ENCODE data around the gene MAX.
"Not testable (repeated sequence)": the region's sequence is repeated elsewhere in the genome, so short reads cannot be mapped to it uniquely, and the experiment has no call there.

Gene MAX

GRCh38 chr14:65103150-65103760 is 938 bp upstream of the MAX start:
- no peak for FAIRE-seq

- FAIRE-seq, result no peak
These were observed 481 bp downstream of the MAX start for GRCh38 chr14:65101631-65102440.

DNA sequence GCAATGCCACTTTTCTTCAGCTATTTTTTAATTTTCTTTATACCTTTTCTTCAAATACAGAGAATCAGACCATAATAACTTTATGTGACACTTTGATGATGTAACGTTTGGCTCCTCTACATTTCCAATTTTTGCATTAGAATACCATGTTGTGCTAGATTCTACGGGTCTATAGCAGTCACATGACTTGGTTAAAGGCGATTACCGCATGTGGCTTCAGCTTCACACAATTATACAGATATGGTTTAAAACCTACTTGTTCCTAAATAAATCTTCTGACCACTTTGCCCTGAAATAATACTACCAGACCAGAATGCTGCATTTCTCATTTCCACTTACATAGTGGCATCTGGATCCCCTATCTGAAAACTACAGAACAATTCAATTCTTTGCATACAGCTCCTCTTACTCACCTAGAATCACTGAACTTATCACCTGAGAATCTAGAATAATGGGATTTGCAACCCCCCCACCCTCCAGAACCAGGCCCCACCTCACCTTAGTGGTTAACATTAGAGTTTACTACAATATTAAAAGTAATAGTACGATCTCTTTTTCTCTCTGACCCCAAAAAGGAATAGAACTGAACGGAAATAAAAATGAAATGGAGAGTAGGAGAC is 1.3 kb downstream of the MAX start:
- no peak for FAIRE-seq

DNA sequence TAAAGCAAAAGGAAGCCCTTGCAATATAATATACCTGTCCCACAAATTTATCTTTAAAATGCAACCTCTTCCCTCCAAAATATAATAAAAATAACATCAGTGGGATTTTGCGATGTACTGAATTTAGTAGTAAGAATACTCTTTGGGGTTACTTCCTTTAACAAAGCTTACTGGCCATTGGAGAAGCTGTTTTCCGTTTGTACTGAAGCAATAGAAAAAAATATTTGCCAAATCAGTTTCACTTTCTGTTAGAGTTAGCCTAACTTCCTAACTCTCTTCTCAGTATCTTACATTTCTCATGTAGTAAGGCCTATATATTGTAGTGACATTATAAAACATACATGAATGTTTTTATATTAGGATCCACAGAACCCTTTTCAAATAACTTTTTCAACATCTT is 3.7 kb downstream of the MAX start:
- FAIRE-seq, result peak; percentile 60

GRCh38 chr14:65096323-65097089 is 5.8 kb downstream of the MAX start:
- no peak for FAIRE-seq

DNA sequence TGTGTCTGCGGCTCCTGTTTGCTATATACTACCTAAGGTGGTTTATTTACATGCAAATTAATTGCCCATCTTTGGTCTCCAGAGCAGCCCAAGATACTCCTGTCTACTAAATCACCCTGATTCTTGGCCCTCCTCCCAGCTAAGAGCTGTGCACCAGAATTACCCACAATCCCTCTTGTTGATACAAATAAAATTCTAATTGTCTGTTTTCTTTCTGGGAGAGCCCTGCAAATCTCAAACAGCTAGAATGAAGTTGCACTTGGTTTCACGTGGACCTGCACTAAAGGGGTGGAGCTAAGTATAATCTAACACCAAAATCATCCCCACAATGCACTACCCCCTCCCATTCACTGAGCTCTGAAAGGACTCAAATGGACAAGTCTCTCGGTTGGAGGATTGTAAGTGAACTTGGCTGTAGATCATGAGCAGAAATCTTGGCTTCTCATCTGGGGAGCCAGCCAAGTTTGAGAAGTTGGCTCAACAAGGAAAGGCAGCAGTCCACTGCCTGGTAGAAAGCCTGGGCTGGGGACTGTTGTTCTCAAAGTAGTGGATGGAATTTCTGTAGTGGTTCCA is 6.6 kb downstream of the MAX start:
- no peak for FAIRE-seq

DNA sequence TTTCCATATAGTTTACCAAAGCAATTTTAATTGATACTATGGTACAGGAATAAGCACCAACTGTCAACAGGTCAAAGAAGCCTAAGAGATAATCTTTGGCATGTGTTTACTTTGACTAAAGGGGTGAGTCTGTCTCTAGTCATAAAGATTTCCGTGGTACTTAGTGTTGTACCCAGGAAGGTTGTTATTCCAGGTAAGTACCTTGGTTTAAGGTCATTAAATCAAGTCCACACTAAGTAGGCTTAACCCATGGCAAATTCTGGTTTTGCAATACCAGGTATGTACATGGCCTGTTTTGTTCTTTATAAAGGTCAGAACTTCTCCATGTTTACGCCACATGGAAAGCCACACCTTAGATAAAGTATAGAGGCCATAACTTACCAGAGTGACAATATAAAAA is 10.0 kb downstream of the MAX start:
- no peak for FAIRE-seq

DNA sequence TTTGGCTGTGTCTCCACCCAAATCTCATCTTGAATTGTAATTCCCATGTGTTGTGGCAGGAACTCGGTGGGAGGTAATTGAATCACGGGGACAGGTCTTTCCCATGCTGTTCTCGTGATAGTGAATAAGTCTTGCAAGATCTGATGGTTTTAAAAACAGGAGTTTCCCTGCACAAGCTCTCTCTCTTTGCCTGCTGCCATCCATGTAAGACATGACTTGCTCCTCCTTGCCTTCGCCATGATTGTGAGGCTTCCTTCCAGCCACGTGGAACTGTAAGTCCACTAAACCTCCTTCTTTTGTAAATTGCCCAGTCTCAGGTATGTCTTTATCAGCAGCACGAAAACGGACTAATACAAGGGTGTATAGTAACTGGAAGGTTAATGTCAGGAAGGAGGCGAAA is 14.5 kb downstream of the MAX start:
- FAIRE-seq, result not testable (repeated sequence)

DNA sequence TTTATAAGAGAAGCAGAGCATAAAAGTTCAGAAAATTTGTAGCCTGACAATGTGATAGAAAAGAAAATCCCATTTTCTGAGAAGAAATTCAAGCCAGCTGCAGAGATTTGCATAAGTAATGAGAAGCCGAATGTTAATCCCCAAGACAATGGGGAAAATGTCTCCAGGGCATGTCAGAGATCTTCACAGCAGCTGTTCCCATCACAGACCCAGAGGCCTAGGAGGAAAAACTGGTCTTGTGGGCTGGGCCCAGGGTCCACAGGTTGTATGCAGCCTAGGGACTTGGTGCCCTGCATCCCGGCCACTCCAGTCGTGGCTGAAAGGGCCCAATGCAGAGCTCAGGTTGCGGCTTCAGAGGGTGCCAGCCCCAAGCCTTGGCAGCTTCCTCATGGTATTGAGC is 15.6 kb downstream of the MAX start:
- not testable (repeated sequence) for FAIRE-seq

DNA sequence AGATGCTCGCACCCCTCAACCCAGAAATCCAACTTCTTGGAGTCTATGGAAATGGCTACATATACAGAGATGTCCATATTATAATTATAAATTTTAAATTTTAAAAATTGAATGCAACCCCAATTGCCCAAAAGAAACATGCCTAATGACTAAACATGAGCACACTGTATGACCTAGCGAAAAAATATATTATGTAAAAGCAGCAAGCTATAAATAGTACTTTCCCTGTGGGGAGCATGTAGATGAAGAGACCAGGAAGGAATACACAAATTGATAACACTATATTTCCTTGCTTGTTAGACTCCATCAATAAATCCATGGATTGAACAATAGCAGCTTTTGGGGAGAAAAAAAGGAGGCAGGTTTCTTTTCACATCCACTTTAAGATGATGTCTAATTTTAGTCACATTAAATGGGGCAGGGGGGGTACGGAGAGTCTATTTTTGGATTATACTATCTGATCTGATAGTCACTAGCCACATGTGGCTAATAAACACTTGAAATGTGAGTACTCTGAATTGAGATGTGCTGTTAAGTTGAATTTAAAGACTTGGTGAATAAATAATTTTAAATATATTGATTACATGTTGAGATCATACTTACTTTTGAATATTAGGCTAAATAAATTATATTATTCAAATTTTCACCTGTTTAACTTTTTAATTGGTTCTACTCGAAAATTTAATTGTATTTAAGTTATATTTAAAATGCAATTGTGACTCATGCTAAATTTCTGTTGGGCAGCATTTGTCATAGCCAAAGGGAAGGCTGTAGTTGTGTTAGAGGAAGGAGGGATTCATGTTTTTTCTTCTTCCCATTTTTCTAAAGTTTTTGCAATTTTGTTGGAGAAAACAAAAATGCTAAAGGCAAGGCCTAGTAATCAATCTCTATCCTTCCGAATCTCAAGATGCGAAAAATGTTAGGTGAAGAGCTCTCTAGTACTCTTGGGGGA is 17.5 kb downstream of the MAX start:
- no peak for FAIRE-seq

- no peak for FAIRE-seq
These were observed 19.4 kb downstream of the MAX start for GRCh38 chr14:65082930-65083329.

DNA sequence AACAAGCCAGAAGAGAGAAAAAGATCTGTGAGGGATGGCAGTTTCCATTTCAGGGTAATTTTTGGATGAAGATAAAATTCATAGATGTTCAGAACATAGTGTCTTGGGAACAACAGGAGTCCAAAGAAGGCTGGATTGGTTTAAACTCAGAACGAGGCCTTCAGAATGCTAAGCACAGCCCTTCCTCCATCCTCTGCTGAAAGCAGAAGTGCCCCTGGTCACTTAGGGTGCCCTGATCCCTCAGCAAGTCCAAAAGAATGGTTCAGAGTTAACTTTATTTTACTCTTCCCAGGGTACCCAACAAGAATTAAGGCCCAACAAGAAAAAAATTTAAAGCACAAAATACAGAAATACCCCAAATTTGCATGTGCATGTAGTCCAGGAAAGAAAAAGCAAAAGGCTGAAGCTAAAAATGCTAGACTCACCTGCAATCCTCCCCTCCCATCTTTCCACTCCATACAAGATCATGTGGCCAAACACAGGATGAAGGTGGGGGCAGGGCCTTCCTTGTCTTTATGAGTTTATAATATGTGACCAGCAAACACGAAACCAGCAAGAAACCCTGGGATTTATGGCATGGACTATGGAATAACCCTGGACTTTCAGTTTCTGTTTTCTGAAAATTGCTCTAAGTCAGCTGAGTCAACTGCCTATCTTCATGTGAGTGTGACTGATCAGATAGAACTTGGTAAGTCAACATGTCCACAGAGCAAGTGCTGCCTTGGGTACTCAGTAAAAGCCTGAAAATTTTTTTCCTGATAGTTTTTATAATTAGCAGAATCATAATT is 21.2 kb downstream of the MAX start:
- peak; percentile 75 for FAIRE-seq

DNA sequence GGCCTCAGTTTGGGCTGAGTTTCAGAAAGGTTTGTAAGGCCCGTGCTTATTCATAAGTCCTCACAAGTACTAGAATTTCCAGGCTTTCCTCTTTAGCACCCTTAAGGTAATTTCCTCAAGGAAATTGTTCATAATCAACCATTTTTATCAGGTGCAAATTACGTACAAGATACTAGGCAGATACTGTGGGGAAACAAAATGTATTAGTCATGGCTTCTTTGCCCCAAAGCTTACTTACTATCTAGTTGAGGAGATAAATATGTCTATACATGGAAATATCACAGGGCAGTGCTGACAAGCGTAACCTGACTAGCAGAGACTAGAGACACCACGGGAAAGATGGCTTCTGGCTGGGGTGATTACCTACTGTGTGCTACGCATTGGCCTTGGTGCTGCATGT is 22.5 kb downstream of the MAX start:
- no peak for FAIRE-seq

DNA sequence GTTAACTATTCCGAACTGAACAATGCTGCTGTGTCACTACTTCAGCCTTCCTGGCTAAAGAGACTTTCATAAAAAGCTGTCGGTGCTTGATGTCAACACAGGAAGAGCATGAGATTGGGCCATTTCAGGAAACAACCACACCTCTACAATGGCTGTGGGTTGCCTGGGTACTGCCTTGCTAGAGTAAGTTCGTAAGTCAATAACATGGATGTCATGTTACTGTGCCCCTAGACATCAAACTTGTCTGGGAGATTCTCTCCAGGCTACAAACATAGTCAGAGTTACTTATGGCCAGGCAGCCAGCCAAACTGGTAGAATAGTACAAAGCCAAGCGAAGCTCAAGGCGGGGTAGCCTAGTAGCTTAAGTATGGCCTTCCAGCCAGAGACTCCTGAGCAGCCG is 23.1 kb downstream of the MAX start:
- FAIRE-seq, result no peak

DNA sequence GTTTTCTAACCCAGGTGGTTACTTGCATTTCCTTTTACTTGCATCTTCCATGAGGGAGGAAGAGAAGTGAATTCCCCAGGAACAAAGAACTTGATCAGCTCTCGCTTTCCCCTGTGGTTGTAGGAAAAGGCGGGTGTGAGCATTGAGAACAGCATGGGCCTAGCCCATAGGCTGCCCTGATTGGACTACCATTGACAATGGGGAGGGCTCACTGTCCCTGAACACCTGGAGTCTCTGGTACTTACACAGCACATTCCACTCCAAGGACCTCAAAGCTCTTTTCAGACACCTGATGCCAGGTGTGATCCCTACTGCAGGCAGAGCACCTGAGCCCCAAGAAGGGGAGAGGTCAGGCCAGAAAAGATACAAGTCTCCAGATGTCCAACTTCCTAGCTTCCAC is 25.0 kb downstream of the MAX start:
- FAIRE-seq, result no peak

- no peak for FAIRE-seq
These were observed 26.5 kb downstream of the MAX start for GRCh38 chr14:65075628-65076325.

GRCh38 chr14:65074449-65075150 is 27.7 kb downstream of the MAX start:
- FAIRE-seq, result no peak

DNA sequence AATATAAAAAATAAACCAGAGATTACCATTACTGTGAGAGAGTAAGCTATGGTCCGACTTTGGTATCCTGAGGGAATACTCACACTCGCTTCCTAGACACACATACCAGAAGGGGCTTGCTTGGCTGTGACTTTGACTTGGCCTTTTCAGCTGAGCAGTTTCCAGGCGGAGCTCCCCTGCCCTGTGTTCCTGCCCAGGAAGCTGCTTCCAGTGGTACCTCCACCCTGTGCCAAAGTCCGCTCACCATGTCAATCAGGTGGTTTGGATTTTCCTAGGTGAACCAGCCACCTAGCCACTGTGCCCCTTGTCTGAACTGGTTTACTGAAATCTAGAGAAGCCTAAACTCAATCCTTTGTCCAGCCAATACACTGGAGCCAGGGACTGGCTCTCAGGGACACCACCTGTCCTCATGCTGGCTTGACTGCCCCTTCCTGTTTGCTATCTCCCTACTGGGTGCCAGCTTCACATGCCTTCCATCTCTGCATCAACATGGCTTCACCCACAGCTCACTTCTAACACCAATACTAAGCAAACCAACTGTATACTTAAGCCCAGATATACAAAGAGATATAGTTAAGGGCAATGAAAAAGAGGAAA is 28.6 kb downstream of the MAX start:
- no peak for FAIRE-seq

GRCh38 chr14:65072937-65073336 is 29.4 kb downstream of the MAX start:
- no peak for FAIRE-seq
